Stimulated activated CD8-positive, alpha-beta memory T cell treated with anti-CD3 and anti-CD28 coated beads, Interleukin-4, amount 100 ng/mL, for 48 hours (primary cell): ENCODE results near the gene EGFLAM.

Experiments
- DNase-seq: peaks from one replicate; pipeline ENCODE4 v3.0.0-alpha.2; 2020

Gene EGFLAM

DNA sequence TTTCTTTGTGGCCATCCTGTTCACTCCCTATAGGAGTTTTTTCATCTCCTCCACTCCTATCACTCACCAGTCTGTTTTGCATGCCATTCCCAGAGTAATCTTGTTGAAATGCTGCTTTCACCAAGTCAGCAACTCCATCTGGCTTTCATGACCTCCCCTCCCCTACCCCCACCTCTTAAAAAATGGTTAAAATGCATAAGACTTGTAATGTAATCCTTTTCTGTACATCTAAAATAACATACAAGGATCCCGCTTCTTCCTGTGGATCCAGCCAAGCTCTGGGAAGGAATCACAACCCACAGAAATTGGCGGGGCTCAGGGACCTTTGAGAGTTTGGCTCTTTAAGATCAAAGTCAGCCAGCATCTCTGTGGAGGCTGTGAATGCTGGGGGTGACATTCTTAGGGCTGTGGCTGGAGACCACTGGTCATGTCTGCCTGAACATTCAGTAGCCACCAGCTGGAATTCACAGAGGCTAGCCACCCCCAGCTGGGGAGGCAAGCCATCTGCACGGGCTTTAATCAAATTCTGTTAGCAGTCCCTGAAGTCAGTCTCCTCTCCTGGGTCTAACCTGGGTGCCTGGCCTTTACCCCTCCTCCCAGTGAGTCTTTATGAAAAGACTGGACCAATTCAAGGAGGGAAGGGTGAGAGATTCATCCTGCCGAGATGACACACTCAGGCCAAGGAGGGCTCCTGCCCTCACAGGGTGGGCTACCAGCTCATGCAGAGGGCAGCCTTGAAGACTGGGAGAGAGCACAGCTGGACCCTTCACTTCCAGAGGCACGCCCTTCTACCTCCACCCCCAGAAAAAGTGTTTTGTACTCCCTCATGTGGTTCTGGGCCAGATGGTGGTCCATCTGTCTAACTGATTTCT lies 165.2 kb downstream of the EGFLAM start:
- no peak for DNase-seq

DNA sequence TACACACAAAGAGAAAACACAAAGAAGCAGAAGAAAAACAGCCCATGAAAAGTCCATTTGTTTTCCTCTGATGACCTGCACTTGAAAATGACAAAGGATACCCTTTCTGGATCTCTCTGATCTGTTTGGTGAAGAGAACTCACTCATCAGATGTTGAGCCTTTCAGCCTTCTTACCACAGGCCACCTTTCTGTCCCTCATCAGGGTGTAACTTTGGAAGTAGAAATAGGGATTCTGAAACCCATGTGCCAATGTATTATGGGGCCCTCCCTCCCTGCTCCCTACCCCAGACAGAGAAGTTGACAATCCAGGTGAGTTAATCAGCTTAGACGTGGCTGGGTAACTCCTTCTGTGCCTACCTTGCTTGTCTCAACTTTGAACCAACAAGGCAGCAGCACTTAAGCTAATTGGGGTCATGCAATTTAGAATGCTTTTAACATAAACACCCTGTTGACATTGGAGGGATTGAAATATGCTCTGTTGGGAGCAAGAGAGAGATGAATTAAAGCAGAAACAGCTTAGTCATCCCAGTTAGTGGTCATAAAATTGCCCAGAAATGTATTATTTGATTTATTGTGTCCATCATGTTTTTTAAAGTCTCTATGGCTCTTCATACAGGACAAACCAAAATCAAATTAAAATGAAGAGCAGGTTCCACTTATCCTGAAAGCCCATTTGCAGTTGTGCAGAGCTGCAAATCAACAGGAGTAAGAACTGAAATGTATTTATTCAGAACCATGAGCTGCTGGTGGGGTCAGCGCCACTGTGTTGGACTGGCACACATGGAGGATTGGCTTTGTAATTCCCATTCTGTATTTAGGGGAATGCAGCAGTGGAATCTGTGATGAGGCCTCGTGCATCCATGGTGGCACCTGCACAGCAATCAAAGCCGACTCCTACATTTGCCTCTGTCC lies 166.0 kb downstream of the EGFLAM start:
- DNase-seq: no peak

DNA sequence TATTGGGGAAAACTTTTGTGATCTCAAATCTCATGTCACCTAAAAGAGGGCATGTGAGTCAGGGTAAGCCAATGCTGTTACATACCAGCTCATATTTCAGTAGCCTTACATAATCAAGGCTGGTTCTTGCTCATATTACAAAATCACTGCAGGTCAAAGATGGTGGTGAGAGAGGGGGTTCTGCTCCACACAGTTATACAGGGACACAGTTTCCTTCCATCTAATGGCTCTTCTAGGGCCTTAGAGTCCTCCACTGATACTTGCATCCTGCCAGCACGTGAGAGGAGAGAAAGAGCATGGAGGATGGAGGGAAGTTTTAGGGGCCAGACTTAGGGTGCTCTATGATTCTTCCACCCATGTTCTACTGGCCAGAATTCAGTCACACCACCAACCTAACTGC lies 168.1 kb downstream of the EGFLAM start:
- no peak for DNase-seq

DNA sequence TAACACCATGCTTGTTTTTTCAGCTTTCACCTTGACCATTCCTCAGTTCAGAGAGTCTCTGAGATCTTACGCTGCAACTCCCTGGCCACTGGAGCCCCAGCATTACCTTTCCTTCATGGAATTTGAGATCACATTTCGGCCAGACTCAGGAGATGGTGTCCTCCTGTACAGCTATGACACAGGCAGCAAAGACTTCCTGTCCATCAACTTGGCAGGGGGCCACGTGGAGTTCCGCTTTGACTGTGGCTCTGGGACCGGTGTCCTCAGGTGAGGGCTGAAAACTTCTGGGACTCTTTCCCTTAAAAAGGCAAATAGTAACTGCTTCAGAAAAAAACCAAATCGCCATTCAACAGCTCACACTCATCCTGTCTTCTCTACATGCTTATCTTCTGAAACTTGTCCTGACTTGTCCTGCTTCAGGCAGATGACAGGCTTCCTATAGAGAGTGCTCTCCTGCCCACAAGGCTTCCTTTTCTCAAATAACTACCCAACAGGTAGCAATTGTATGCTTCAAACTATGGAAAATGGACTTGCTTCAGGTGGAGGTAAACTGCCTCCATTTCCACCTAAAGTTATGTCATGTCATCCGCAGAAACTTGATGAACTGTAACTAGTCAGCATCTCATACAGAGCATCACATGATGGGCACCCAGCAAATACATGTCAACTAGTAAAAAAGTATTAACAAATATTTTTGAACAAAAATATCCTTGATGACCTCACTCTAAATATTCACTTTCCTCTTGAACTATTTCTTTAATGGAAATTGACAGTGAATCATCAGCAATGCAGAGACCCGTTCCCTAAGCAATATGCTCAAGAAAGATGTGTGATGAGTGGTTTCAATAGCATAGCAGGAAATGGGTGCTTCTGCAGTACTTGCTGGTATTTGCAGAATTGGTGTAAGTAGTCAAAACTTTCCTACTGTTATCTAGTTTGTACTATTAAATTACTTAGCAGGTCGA lies 168.9 kb downstream of the EGFLAM start:
- DNase-seq: no peak

DNA sequence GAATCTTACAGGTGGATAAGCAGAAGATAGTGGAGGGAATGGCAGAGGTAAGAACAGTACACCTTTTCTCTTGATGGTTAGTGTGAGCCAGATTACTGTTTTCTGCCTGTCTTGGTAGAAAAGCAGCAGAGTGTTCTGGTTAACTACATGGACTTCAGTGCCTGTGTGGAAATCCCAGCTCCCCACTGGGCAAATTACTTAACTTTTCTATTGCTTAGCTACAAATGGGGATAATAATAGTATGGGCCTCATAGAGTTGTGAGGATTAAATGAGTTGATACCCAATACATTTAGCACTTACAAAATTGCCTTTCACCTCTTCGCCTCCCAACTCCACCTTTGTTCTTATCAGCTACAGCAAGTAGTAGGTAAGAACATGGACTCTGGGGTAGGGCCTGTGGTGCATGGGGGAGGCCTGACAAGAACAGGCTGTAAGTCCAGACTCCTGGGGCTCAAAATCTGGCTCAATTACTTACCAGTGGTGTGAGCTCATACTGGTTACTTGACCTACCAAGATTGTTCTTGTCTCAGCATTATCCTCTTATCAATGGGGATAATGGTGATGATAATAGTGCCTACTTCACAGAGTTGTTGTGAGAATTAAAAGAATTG lies 173.0 kb downstream of the EGFLAM start:
- DNase-seq: no peak

DNA sequence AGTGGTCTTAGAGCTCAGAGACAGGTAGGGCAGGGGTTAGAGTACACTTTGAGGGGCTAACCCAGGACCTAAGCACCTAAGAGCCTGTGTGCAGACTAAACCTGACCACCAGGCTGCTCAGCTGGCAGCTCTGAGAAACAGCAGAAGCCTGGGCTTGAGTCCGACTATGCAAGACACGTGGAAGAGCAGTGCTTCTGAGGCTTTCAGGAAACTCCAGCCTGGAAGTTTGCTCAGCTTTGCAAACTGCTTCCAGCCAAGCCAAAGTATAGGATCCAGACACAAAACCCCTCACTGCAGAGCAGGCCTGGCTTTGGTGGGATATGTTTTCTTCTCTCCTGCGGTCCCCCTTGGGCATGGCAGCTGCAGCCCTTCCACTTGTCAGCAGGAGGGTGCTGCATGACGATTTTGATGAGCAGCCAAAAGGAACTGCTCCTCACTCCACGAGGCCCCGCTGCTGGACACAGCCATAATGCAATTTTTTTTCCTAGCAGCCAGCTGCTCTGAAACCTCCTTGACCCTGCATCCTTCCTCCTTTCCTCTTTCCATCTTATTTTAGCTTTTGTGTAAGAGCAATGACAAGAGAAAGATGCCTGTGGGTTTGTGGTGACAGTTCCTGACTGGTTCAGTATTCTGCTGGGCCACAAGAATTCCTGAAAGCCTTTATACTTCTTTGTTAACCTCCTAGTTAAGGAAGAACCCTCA lies 175.0 kb downstream of the EGFLAM start:
- no peak for DNase-seq

DNA sequence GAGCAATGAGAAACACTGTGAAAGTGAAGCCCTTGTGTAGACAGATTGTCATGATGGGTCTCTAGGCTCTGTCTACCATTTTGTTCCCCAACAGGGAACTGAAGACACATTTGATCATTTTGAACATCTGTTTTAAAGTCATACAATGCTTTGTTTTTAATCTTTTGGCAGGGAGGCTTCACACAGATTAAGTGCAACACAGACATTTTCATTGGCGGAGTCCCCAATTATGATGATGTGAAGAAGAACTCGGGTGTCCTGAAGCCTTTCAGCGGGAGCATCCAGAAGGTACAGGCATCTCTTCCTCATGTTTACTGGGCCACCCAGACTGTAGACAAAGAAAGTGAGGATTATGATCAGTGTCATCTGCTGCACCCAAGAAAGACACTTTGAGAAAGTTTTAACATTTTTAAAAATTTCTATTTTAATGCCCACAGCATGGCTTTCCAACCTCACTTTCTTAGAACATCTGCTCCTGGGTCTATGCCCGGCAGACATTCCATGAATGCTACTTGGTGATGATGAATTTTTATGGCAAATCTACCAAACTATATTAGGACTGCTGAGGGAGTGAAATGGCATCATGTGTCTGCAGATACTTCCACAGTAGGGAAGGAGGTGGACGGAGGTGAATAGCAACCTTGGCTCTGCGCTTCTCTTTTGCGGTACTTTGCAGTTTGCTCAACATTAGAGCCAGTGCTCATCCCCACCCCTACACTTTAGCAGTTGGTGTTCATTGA lies 176.8 kb downstream of the EGFLAM start:
- DNase-seq: no peak

DNA sequence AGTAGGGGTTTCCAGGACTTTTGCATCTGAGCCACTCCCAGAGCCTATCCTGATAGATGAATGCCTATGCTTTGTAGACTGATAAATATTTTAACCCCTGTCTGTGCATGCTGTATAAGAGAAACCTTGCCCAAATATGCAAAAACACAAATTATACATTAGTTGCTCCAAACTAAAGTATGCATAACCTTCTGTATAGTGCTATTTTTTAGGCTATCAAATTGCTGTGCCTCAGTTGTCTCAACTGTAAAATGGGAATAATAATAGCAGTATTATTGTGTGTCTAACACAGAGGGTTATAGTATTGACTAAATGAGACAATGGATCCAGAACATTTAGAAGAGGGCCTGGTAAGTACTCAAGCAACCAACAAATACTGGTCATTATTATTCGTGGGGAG lies 180.4 kb downstream of the EGFLAM start:
- no peak for DNase-seq

DNA sequence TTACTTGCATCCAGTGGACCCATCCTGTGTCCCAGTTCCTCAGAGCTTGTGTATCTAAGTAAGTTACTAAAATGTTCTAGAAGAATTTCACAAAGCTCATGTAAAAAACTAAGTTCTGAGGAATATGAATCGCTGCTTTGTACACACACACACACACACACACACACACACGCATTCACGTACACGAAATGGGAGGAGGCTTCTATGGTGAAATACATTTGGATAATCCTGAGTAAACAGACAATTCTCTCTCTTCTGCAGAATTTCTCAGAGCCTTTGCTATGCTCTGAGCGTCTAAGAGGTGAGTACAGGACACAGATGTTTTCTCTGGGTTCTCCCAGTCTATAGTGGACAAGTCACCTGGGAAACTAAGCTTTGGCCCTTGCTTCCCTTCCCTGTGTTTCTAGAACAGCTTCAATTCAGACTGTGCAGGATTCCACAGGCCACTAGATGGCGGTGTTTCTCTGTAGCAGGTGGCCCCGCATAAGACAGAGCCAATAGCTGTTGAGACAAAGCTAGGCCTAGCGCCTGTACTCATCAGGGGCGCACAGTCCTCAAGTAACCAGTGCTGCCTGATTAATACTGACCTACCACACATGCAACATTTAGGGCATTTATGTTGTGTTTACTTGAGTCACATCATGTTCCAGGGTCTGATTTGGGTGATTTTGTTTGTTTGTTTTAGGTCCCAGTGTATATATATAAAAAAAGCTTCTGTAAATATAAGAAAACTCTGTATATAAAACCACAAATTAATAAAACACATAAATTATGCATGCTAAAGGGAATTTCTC lies 183.3 kb downstream of the EGFLAM start:
- DNase-seq: peak; percentile 89

DNA sequence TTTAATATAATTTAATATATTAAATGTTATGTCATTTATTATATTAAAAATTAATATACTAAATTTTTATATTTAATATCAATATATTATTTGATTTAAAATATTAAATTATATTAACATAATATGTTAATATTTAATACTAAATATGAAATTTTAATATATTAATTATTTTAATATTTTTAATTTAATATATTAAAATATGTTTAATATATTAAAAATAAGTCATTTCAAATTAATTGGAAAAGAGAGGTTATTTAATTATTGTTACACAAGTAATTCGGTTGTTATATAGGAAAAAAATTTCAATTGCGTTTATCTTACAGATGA lies 183.9 kb downstream of the EGFLAM start:
- no peak for DNase-seq

DNA sequence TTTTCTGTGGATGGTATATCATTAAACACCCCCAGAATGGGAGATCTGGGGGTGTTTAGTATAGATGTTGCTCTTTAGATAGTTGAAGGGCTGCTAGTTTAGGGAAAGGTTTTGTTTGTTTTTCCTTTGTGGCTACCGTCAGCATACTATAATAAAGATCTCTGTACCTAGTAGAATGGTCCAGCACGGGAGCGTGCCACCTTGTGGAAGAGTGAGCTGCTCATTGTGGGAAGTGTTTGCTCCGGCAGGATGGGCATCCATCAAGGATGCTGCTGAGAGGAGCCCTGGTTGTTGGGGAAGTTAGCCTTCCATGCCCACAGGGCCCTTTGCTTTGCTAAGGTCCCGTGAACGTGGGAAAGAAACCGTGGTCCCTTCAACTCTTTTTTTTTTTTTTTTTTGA lies 185.0 kb downstream of the EGFLAM start:
- no peak for DNase-seq

DNA sequence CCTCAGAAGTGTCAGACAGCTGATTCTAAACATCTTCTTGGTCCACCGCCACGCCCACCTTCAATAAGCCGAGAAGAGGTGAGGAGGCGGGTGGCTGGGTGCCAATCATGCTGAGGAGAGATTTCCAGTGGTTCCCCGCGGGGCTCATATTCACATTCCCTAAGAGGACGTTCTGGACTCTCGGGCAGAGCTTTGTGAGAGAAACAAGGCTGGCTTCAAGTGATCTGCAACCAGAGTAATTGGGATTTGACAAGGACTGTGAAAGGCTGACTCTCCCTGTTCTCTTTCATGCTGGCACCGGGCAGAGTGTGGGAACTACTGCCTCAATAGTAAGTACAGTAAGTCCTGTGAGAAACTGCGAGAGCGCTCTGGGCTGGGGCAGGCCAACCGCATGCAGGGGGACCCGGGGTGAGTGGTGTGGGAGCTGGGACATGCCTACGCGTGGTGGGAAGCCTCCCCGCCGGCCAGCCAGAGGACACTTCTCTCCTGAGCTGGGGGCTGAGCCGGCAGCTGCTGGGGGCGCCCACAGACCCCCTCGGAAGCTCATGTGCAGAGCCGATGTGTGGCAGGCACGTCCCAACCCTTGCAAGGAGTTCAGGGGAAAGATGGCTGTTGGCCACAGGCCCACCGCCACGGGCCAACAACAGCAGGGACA lies 187.1 kb downstream of the EGFLAM start:
- no peak for DNase-seq

DNA sequence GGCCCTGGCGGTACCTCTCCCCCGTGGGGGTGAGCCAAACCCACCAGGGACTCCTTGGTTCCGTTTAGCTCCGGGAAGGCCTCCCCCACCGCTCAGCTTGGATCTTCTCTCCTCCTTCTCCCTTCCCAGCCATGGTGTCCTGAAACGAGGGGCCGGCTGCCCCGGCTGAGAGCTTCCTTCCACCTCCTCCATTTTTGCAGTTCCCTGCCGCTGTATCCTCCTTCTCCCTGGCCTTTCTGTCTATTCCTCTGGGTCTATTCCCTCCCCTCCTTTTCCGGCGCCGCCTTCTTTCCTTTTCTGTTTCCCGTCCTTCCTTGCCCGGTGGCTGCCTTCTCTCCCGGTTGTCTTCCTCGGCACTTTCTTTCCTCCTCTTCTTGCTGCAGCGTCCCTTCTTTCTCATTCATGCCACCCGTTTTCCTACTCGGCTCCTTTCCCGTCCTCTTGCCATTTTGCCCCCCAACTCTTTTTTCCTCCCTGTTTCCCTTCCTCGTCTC lies 187.7 kb downstream of the EGFLAM start:
- DNase-seq: no peak

DNA sequence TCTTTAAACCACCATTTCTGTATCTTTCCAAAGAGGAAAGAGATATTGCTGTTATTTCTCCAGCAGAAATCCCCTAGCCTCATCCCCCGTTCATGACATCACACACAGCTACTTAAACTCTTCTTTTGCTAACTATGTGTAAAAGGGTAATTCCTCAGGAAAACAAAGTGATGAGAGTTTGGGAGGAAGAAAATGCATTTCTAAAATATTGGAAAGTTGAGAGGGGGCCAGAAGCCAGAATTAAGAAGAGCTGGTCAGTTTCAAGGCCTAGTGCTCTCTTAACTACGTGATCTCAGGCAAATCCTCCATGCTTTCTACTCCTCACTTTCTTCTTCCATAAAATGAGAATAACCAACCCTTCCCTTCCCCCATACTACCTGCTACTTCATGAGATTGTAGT lies 188.7 kb downstream of the EGFLAM start:
- DNase-seq: no peak

DNA sequence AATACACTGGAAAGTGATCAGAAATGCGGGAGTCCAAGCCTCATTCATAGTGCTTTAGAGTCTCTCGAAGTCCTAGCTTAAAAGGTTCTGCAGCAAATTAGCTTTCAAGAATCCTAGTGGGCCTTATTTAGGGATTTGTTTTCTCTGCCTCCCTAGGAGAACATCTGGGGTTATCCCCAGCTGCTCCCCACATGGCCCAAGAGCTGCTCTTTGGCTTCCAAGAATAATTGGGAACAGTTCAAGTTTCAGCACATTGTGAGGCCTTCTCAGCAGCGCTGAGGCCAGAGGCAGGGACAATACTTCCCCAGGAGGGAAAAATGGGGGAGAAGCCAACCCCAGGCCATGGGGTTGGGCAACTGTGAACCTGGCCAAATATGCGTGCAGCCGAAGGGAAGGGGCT lies 189.4 kb downstream of the EGFLAM start:
- no peak for DNase-seq

DNA sequence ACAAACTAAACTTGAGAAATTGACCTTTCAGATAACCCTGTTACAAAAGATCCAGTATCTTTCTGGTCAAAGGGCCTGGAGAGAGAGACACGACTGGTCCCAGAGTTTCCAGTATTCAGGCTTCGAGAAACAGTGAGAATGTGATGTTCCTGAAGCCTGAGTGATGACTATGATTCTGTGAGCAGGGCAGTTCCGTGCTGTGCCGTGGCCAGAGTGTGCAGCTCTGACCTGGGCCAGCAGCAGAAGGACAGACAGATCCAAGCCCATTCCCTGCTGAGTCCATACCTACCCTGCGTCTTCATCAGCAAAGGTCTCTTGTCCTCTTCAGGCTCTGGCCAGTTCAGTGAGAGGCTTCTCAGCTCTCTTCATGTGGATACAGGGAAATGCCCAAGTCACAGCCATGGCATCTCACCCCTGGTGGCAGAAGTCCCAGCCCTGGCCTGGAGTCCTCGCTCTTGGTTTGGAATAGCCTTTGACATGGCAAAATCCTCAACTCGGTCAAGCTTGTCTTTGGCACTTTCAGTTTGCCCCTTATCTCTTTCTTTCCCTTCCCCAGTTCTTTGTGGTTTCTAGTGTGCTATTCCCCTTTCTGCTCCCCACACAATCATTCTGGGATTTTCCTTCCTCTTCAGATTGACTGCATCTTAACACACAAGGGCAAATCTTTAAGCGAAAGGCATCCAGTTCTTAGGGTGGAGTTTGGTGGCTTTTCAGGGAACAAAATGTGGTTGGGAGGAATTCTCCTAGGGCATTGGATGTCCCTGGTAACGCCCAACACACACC lies 190.4 kb downstream of the EGFLAM start:
- no peak for DNase-seq

DNA sequence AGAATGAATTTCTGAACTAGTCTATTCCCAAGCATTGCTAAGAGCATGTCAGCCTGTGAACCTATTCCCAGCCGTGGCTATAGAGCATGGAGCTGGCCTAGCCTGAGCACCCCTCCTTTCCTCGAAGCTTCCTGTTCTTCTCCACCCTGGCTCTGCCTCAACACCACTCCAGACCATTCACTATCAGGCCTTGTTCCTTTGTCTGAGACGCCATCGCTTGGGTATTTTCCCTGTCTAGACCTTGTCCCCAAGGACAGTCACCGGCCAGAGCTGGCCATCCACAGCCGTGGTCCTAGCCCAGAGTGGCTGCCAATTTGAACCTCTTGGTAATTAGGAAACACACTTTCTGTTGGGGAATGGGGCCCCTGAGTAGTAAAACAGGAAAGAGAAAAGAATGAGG lies 192.3 kb downstream of the EGFLAM start:
- no peak for DNase-seq

DNA sequence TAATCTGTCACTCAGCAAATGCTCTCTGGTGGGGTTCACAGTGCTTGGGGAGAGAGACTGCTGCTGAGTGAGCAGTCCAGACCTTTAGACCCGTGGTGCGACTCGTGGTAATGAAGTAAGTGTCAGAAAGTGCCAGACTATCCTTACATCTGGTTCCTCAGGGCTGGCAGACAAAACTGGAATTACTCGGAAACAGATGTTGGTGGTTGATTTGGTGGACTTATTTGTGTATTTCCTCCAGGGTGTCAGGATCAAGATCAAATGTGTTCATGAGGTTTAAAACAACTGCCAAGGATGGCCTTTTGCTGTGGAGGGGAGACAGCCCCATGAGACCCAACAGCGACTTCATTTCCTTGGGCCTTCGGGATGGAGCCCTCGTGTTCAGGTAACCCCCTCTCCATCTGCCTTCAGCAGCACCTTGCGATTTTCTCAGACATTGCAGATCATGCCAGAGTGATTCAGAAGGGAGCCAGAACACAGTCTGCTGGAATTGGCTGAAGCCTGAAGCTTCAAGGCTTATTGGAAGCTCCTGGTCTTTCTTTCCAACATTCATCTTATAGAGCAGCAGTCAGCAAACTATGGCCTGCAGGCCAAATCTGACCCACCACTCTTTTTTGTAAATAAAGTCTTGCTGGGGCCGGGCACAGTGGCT lies 192.8 kb downstream of the EGFLAM start:
- DNase-seq: no peak
